ENCODE measurements around the gene KCNJ5.

KCNJ5 gene

DNA sequence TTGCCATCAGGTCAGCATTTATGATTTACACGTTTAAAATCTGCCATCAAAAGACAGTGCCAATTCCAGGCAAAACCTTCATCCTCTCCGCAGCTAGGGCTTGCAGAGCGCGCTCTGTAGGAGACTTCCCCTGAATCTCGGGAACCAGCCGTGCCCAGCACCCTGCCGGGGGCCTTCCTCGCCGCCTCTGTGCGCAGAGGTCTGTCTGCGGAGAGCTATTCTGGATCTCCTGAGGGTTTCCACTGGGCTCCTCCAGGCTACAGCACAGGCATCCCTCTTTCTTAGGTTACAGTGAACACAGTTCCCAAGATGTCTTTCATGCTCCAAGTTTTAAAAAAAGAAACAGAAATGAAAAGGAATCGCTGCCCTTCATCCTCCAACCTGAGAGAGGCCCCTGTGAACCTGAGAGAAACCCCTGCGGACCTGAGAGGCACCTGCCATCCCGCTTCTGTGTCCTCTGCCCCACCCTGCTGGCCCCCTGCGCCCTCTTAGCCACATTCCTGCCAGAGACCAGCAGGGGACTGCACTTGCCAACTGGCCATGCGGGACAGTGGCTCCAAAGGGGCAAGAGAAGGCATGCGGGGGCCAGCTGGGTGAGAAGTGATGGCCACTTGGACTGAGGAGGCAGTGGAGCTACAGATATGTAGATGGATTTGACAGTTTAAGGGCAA is 35.4 kb downstream of the KCNJ5 start:
- no peak for DNase-seq (ENCODE audit: low spot score)
- TF ChIP-seq, protein P1, sequence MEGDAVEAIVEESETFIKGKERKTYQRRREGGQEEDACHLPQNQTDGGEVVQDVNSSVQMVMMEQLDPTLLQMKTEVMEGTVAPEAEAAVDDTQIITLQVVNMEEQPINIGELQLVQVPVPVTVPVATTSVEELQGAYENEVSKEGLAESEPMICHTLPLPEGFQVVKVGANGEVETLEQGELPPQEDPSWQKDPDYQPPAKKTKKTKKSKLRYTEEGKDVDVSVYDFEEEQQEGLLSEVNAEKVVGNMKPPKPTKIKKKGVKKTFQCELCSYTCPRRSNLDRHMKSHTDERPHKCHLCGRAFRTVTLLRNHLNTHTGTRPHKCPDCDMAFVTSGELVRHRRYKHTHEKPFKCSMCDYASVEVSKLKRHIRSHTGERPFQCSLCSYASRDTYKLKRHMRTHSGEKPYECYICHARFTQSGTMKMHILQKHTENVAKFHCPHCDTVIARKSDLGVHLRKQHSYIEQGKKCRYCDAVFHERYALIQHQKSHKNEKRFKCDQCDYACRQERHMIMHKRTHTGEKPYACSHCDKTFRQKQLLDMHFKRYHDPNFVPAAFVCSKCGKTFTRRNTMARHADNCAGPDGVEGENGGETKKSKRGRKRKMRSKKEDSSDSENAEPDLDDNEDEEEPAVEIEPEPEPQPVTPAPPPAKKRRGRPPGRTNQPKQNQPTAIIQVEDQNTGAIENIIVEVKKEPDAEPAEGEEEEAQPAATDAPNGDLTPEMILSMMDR (IDR thresholded peaks at IDR 0.05; ENCODE audit: extremely low read depth, missing control alignments): no peak

DNA sequence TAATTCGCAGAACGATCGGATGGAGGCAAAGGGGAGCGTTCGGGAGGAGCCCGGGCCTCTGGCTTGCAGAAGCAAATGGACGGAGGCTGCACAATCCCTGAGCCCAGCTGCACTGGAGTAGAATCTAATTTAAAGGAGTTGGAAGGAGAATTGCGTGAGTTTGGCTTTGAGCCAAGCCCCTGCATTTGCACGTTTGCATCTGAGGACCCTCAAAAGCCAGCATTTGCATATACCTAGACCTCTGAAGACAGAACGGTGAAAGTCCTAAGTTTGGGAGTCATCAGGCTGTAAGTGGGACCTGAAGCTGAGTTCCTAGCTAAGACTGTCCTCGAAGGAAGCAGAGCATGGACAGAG is 35.9 kb downstream of the KCNJ5 start:
- TF ChIP-seq, protein P1 (IDR thresholded peaks at IDR 0.05; ENCODE audit: extremely low read depth, missing control alignments): no peak
- no peak for DNase-seq (ENCODE audit: low spot score)

DNA sequence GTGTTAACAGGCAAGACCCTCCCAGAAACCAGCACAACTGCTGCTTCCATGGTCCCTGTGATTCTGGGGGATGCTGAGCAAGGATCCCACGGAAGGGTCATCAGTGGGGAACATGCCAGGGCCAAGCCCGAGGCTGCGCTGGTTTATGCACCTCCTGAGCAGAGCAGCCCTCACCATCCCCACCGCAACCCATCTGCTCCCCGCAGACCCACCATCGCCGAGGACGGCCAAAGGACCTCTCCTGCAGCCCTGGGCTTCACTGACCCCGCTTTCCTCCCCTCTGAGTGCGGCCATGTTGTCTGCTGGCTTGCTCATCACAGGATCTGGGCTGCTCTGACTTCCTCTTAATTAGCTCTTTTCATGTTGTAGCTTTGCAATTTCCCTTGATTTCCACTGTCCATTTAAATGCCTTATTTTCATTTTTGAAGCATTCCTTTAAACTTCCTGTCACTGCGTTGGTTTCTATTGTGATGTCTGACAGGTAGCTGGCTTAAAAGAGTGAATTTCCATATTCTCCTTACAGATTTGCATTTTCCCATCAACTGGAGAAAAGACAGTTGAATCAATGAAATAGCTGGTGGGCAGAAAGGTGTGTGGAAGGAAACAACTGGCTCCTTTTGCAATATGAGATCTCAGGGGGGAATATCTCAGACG is 36.7 kb downstream of the KCNJ5 start:
- TF ChIP-seq, protein P1 (IDR thresholded peaks at IDR 0.05; ENCODE audit: extremely low read depth, missing control alignments): no peak
- no peak for DNase-seq (ENCODE audit: low spot score)

DNA sequence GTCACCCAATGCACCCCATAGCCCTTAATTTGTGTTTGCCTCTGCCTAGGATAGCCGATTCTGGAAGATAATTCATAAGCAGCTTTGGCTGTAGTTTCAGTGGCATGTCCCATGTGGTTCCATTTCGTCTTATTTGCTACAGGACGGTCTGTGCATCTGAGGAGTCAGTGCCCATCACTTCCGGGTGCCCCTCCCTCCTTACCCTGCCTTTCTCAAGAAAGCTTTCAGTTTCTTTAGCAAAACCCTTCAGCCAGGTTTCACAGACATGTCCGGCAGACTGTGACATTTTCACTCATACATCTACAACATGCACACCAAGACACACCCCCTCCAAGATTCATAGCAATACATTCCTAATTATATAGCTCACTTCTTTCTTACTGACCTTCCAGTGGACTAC is 37.2 kb downstream of the KCNJ5 start:
- TF ChIP-seq, protein P1 (IDR thresholded peaks at IDR 0.05; ENCODE audit: extremely low read depth, missing control alignments): no peak
- DNase-seq (ENCODE audit: low spot score): peak; percentile 78

DNA sequence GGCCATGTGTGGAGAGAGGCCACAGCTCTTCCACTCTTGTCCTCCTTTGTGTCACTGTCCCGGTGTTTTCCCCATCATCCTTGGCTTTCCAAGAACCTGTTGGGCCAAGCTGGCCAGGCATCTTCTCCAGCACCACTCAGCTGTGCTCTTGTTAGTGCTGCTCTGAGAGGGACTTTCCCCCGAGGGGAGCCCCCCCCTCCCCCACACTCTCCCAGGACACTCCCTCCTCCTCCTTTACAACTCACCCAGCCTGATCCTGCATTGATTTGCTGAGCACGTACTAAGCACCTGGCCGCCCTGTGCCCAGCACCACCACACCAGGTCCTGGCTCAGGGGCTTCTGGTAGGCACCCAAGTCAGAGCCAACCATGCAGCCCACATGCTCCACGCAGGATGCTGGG is 38.3 kb downstream of the KCNJ5 start:
- TF ChIP-seq, protein P1 (IDR thresholded peaks at IDR 0.05; ENCODE audit: extremely low read depth, missing control alignments): no peak
- peak; percentile 46 for DNase-seq (ENCODE audit: low spot score)

DNA sequence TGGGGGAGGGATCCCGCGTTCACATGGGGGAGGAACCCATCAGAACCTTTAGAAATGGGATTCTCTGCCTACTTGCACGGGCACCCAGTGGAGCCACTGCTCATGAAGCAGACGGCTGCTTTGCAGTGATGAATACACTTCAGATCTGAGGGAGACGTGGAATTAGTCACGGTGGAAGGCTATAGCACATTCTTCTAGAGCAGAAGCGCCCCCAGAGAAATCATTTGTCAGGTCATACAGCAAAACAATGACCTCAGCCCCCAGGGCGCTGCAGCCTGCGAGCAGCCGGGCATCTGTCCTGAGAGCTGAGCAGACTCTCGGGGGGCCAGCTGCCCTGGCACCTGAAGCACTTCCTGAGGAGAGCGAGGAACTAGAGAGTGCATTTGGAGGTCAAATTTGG is 38.8 kb downstream of the KCNJ5 start:
- TF ChIP-seq, protein P1 (IDR thresholded peaks at IDR 0.05; ENCODE audit: extremely low read depth, missing control alignments): no peak
- DNase-seq (ENCODE audit: low spot score): no peak

DNA sequence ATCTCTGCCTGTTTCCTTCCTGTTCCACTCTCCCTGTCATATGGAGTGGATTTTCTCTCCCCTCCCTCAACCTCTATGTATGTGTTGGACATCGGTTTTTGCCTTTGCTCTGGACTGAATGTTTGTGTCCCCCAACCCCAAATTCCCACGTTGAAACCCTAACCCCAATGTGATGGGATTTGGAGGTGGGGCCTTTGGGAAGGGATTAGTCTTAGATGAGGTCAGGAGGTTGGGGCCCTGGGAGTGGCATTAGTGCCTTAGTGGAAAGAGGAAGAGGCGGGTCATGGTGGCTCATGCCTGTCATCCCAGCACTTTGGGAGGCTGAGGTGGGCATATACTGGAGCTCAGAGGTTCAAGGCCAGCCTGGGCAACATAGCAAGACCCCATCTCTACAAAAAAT is 39.9 kb downstream of the KCNJ5 start:
- TF ChIP-seq, protein P1 (IDR thresholded peaks at IDR 0.05; ENCODE audit: extremely low read depth, missing control alignments): no peak
- DNase-seq (ENCODE audit: low spot score): no peak

Measured in GM20000 (cell line).